PC-9 (cell line): ENCODE results near the gene COG5. TPM values are rescaled to one million over a fixed set of nuclear protein-coding genes. Genes with fewer than 3 reads are reported as not detected.

Source experiments
- BruUV-seq: library from RNA; stranded (reverse); fragments of 400-500 nt; replicated peaks from 2 replicates; lab custom pipeline; 2021; lab: Mats Ljungman, UMichigan
- CTCF ChIA-PET: fragments of 300-600 bp; sonication (Branson Sonifier 250); formaldehyde crosslinking; loops from one replicate; lab custom pipeline; 2022; ENCODE audit warnings: antibody characterized with exemption; lab: Charles Lee
- POLR2A ChIA-PET: fragments of 300-600 bp; sonication (Branson Sonifier 250); formaldehyde crosslinking; loops from one replicate; lab custom pipeline; 2022; ENCODE audit warnings: antibody characterized with exemption; ENCODE audit not compliant: unreplicated experiment; lab: Charles Lee
- DNase-seq, 2 experiments: peaks; one replicate each; pipeline versions ENCODE4 v3.0.0 to v3.0.0-alpha.2; 2015 to 2022; ENCODE audit warnings: mixed read lengths in 1 of 2
- H2AFZ ChIP-seq: fragments of 200-600 bp; sonication (generic); 2 replicates; pipeline ENCODE4 v1.8.1; 2017; ENCODE audit warnings: antibody characterized with exemption
- H3F3A ChIP-seq: fragments of 200-600 bp; sonication (generic); 2 replicates; pipeline ENCODE4 v1.8.1; 2017; ENCODE audit warnings: antibody characterized with exemption, mild to moderate bottlenecking, low read depth; ENCODE audit not compliant: insufficient read depth
- H3K27ac ChIP-seq: fragments of 200-600 bp; sonication (generic); 2 replicates; pipeline ENCODE4 v1.6.1; 2016; ENCODE audit warnings: mixed run types
- H3K27me3 ChIP-seq: fragments of 200-600 bp; sonication (generic); 2 replicates; pipeline ENCODE4 v1.6.1; 2016; ENCODE audit warnings: low read depth, mixed run types; ENCODE audit not compliant: insufficient read depth
- H3K36me3 ChIP-seq: fragments of 200-600 bp; sonication (generic); 2 replicates; pipeline ENCODE4 v1.6.1; 2016; ENCODE audit warnings: low read depth, mixed run types
- H3K4me1 ChIP-seq: fragments of 200-600 bp; sonication (generic); replicated peaks from 2 replicates; pipeline ENCODE4 v1.6.1; 2016; ENCODE audit warnings: mixed run types; ENCODE audit not compliant: insufficient read depth
- H3K4me2 ChIP-seq: fragments of 200-600 bp; sonication (generic); 2 replicates; pipeline ENCODE4 v1.6.1; 2017; ENCODE audit warnings: mixed run types
- H3K4me3 ChIP-seq: fragments of 200-600 bp; sonication (generic); 2 replicates; pipeline ENCODE4 v1.6.1; 2016; ENCODE audit warnings: mixed run types
- H3K79me2 ChIP-seq: fragments of 200-600 bp; sonication (generic); 2 replicates; pipeline ENCODE4 v1.6.1; 2017; ENCODE audit warnings: low read depth, mixed run types
- H3K9me2 ChIP-seq: fragments of 200-600 bp; sonication (generic); 2 replicates; pipeline ENCODE4 v1.8.1; 2017; ENCODE audit warnings: mild to moderate bottlenecking; ENCODE audit not compliant: insufficient read depth
- H3K9me3 ChIP-seq: fragments of 200-600 bp; sonication (generic); 2 replicates; pipeline ENCODE4 v1.8.1; 2016; ENCODE audit warnings: low read depth; ENCODE audit not compliant: insufficient read depth
- H4K20me1 ChIP-seq: fragments of 200-600 bp; sonication (generic); 2 replicates; pipeline ENCODE4 v1.8.1; 2017; ENCODE audit not compliant: insufficient read depth
- CTCF ChIP-seq: fragments of 200-600 bp; sonication (generic); conservative IDR thresholded peaks from 2 replicates; pipeline ENCODE4 v1.6.1; 2017; ENCODE audit warnings: mixed run types, antibody characterized with exemption, mild to moderate bottlenecking, moderate library complexity
- EZH2 ChIP-seq: fragments of 200-600 bp; sonication (generic); IDR thresholded peaks from 2 replicates; pipeline ENCODE4 v1.8.0; 2017; ENCODE audit warnings: antibody characterized with exemption, low read depth
- intact Hi-C: fragments of 100-400 bp; cut with micrococcal nuclease; formaldehyde crosslinking; loops from one replicate; pipeline ENCODE4 v1.10.0; 2022; ENCODE audit not compliant: unreplicated experiment
- total RNA-seq: library from RNA; stranded (reverse); gene quantifications from 2 replicates; pipeline ENCODE4 v1.2.3, GENCODE V29; 2021

The COG5 gene
- total RNA-seq, 1 experiment from 2014 or later = 43.5 TPM

DNA sequence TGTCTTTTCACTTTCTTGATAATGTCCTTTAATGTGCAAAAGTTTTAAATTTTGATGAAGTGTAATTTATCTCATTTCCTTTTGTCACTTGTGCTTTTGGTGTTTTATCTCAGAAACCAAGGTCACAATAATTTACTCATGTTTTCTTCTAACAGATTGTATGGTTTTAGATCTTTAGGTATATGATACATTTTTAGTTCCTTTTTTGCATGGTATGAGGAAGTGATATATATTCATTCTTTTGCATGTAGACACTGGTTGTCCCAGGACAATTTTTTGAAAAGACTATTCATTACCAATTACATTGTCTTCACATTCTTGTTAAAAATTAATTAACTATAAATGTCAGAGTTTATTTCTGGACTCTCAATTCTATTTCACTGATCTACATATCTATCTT lies 133.7 kb downstream of the COG5 start:
- DNase-seq = no peak
- Histone ChIP-seq H3K9me3 (no peaks in the 10 kb centered on the region), H3F3A (no peaks in the 10 kb centered on the region), H3K4me2 (no peak overlapping the region), H3K79me2 (no peaks in the 10 kb centered on the region), H3K4me1 (no peaks in the 10 kb centered on the region), H3K4me3 (no peak overlapping the region), H2AFZ (no peak overlapping the region), H3K36me3 (no peaks in the 10 kb centered on the region), H3K27ac (no peak overlapping the region), H3K9me2 (no peaks in the 10 kb centered on the region; the same call in 1 of the 2 replicates), H4K20me1 (no peaks in the 10 kb centered on the region), H3K27me3 (no peaks in the 10 kb centered on the region)
- TF ChIP-seq EZH2 = no peak
- no peak for TF ChIP-seq CTCF
- CTCF ChIA-PET = no interaction called here
- BruUV-seq = no TSS peak
- POLR2A ChIA-PET = no interaction called here
- intact Hi-C loops = no loop called here

DNA sequence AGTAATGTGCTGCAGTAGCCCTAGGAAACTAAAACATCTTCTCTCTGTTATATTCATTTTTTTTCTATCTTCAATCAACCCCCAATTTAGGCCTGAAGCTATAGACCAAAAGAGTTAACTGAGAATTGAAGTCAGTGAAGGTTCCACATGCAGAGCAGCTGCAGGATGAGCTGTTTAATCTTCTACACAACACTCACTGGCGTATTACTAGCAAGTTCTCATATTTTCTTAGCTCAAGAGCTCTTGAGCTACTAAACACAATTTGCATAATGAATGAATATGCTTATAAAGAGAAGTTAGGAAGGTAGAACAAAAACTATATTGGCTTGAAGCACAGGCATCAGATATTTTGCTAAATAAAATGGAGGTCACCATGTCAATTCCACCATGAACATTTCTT lies 135.1 kb downstream of the COG5 start:
- Histone ChIP-seq H3K4me3 (no peak overlapping the region), H3K9me3 (no peaks in the 10 kb centered on the region), H3K27ac (no peak overlapping the region), H2AFZ (no peak overlapping the region), H3K4me1 (no peaks in the 10 kb centered on the region), H3F3A (no peaks in the 10 kb centered on the region), H3K9me2 (no peaks in the 10 kb centered on the region), H3K27me3 (no peaks in the 10 kb centered on the region), H3K79me2 (no peaks in the 10 kb centered on the region), H3K36me3 (no peaks in the 10 kb centered on the region), H3K4me2 (no peak overlapping the region), H4K20me1 (no peaks in the 10 kb centered on the region)
- DNase-seq = no peak
- ChIA-PET POLR2A (no interaction called here), CTCF (interaction anchor here (0.7 kb wide), 1 partner anchor 718 kb away, joined by 3 read pairs; no protein-coding TSS in a partner anchor)
- no TSS peak for BruUV-seq
- TF ChIP-seq EZH2 (no peak), CTCF (no peak)
- intact Hi-C loops = no loop called here

DNA sequence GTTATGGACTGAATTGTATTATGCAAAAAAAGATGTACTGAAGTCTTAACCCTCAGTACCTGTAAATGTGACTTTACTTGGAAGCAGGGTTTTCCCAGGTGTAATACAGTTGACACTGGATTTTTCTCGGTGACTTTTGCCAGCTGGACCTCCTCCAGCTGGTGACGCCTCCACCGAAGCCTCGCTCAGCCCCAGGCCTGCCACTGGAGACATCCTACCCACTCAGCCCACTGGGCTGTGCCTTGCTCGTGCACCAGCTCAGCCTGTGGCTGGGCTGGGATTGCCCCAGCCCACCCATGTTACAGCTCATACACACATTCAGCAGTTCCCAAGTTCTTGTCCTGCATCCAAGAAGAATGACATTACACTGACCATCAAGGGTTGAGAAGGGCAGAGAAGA lies 136.3 kb downstream of the COG5 start:
- Histone ChIP-seq H3K27ac (no peak overlapping the region), H3K4me3 (no peak overlapping the region), H3K27me3 (no peaks in the 10 kb centered on the region), H3K4me2 (no peak overlapping the region), H3K9me2 (no peaks in the 10 kb centered on the region), H3K36me3 (no peaks in the 10 kb centered on the region), H3K9me3 (no peaks in the 10 kb centered on the region), H4K20me1 (no peaks in the 10 kb centered on the region), H3K79me2 (no peaks in the 10 kb centered on the region), H2AFZ (no peak overlapping the region), H3F3A (no peaks in the 10 kb centered on the region), H3K4me1 (no peaks in the 10 kb centered on the region)
- TF ChIP-seq CTCF (no peak), EZH2 (no peak)
- CTCF ChIA-PET = interaction anchor here (0.6 kb wide), 1 partner anchor 194 kb away, joined by 3 read pairs; no protein-coding TSS in a partner anchor
- no TSS peak for BruUV-seq
- POLR2A ChIA-PET = interaction anchor here (0.5 kb wide), 1 partner anchor 15 kb away, joined by 5 read pairs; no protein-coding TSS in a partner anchor
- no peak for DNase-seq
- intact Hi-C loops = no loop called here
